GM18868 (cell line): ENCODE measurements around the gene SRMS.

ENCODE experiments used
- ATAC-seq: cut with Tn5 transposase; IDR thresholded peaks from one replicate; pipeline ENCODE4 v1.9.1; 2021; ENCODE audit warnings: mild to moderate bottlenecking, moderate library complexity; ENCODE audit not compliant: unreplicated experiment

Gene SRMS

DNA sequence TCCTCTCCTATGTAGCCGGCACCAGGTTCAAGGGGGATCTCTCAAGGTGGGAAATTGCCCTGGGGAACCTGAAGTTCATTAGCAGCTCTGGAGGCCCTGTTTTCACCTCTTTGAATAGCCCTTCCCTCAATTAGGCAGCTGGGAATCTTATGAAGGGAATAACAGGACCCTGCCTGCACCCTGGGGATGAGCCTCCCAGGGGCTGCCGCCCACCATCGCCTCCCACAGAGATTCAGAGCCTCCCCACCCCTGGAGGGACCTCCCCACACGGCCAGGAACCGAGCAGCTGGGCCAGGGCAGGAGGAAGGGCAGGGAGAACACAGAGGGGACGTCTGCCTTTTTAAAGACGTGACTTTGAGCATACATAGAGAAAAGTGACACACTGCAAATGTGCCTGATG, 44.0 kb downstream of the SRMS start:
- ATAC-seq = no peak

DNA sequence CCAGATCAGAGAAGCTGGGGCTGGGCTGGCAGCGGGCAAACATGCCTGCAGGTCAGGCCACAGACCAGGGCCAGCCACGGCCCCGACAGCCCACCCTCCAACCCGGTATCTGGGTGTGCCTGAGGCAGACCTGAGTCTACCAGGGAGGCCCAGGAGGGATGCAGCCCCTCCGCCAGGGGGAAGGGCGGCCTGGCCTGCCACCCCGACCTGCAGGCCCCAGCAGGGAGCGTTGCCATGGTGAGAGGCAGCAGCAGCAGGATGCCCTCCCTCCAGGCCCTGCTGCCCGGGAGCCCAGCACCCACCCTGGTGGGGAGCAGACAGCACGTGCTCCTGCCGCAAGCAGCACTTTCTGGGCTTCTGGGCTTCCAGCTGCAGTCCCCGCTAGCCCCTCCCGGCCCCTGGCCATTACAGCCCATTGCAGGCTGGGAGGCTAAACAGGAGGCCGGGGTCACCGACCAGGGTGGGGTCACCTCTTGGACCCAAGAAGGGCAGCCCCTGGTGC, 44.8 kb downstream of the SRMS start:
- ATAC-seq = no peak

DNA sequence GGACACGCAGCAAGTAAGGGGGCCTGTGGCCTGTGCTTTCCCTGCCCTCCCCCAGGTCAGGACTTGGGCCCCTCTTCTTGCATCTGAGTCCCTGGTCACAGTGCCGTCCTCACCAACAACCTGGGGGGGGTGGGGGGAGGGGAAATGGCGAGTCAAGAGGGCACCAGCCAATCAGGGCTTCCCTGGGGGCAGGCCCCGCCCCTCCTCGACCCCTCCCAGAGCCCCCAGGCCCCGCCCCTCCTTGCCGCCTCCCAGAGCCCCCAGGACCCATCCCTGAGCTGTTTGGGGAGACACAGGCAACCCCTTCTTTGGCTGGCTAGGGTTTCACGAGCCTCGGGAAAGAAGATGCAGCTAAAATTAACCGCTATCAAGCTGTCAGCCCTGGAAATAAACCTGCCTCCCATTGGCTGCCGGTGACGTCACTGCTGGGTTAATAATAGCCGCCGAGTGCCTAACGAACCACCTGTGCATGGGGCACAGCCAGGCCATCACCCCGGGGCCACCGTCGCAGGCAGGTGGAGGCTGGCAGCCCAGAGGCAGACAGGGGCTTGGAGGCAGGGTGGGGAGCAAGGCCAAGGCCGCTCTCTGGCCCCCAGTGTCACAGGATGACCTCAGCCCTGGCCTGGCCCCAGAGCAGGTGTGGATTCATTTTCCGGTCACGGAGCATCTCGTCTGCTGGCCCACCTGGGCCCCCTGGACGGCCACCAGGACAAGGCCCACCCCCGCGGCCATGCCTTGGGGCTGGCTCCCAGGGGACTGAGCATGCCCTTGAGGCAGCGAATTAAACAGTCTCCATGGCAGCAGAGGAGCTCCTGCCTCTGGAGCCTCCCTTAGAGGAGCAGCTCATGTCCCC, 45.5 kb downstream of the SRMS start:
- ATAC-seq = no peak

DNA sequence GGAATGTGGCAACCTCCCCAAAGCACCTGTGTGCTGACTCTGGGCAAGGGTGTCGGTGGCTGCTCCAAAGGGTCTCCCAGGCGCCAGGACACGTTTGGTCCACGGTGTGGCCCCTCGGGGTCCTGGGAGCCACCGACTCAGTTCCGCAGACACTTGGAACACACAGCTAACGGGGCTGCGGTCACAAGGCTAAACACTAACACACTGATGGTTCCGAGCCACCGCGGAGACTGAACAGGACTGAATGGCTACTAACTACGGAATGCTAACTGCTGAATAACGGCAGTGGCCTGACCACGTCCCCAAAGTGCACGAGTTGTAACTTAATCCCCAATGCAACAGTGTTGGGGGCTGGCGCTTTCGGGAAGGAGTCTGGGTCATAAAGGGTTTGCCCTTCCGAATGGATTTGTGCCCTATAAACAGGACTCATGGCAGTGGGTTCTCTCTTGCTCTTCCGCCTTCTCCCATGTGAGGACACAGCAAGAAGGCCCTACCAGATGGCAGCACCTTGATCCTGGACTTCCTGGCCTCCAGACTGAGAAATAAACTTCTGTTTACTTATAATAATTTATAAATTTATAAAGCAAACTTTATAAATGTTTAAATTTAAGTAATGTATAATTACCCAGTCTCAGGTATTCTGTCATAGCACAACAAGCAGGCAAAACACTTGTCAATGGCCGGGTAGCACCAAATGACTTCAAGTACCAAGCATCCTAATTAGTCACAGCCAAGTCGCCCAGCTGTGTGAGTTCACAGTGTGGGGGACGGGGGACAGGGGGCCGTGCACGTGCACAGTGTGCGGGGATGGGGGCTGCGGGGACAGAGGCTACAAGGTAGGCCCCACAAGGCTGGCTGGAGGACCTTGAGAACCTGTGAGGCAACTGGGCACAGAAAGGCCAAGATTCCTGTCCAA, 46.4 kb downstream of the SRMS start:
- no peak for ATAC-seq

- ATAC-seq = no peak
Observed at GRCh38 chr20:63500151-63500901, 47.2 kb downstream of the SRMS start.

DNA sequence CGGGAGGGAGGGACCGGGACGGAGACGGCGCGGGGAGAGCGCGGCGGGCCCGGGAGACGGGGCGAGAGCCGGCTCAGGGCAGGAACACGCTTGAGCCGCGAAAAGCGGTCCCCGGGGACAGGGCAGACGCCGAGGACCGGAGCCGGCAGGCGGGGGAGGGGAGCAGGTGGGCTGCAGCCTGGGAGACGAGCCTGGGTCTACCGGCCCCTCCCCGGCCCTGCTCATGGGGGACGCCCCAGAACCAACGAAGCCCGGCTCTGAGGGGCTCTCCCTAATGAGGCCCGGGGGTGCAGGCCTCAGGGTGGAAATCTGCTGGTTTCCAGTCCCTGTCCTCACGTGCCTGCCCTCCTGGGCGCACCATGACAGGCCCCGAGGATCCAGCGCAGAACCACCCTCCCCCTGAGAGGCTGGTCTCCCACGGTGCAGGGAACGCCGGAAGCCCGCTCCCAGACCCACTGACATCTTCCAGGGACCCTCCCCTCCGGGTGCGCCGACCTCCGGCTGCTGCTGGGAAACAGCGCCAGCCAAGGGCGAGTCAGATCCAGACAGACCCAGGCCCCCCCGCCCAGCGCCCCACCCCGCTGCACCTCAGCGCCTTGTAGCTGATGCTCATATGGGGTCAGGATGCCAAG, 48.1 kb downstream of the SRMS start:
- no peak for ATAC-seq

GRCh38 chr20:63498960-63499337, 48.6 kb downstream of the SRMS start, which contains the start of gene EEF1A2:
EEF1A2 (minus strand) TSS chr20:63499083; CDS start chr20:63497763, 1,320 bp downstream.
- no peak for ATAC-seq

DNA sequence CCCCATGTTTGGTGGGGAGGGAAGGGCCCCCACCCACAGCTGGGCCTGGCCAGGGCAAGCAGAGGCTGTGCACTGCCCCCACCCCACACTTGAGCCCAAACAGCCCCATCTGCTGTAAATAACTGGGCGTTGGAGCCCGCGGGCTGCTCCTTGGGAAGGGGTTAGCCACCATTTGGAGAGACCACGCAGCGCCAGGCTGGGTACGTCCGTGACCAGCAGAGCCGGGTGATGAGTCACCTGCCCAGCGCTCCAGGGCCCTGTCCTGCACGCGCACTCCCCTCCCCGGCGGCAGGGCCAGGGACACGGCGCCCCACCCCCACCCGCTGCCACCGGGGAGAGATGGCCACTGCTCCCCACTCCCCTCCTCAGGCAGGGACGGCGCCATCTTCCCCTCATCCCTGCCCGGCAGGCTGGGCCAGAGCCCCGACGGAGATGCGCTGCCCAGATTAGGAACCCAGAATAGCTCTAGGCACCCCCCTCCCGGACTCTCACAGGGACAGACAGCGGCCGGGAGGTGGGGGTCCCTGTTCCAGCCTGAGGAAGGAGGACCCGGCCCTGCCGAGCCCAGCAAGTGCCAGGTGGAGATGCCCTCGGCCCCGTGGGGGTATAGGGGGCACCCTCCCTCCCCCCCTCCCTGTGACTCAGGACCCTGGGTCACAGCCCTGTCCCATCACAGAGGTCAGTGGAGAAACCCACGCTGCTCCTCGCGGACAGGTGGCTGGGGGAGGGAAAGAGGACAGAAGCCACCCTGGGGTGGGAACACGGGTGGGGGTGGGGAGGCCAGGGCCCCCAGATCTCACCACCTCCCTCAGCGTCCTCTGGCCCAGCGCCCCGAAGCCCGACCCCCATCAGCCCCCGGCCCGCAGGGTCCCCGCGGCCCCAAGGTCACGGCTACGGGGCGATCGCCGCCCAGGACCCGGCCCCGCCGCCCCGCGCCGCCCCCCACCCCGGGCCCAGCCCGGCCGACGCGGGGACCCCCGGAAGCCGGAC, 49.3 kb downstream of the SRMS start:
- ATAC-seq = no peak

GRCh38 chr20:63497138-63497945, 50.2 kb downstream of the SRMS start:
- ATAC-seq = no peak

DNA sequence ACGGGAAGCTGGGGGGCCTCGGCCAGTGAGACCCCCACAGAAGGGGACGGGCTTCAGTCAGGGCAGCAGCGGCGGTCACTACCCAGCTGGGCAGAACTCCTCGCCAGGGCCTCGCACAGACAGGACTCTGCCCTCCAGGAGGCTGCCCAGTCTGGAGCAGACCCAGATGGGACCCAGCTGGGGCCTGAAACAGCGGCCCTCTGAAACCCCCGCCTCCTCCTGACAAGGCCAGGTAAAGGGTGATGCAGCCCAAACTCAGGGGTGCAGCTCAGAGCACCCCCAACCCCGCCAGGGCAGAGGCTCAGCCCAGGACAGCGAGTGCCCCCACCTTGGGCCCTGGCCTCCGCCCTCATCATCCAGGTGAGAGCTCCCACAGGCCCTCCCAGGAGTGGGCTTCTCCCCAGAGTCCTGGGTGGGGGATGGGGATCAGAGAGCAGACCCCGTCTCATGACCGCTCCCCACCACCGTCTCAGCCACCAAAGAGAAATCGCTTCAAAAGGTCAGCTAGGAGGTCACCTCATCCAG, 50.9 kb downstream of the SRMS start:
- ATAC-seq = no peak

- no peak for ATAC-seq
Observed at GRCh38 chr20:63495741-63496595, 51.6 kb downstream of the SRMS start.

DNA sequence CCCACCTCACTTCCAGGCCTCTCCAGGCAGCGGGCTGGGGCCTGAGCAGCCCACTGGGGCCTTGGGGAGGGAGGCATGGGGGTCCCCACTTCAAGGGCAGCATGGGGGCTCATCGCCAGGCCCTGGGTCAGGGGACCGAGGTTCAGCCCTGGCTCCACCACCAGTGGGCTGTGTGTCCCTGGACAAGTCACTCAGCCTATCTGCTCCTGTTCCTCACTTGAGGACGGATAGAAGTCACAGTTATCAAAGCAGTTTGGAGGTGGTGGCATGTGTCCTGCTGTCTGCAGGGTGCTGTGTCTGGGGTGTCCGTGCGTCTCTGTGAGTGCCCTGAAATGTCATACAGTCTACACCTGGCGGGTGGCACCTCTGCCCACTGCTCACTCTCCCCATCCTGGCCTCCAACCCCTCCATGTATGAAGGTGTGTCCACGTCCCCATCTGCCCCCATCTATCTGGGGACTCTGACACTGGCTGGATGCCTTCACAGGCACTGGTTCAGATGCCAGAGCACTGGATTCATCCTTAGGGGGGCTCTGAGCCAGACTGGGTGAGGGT, 52.3 kb downstream of the SRMS start:
- ATAC-seq = no peak

GRCh38 chr20:63494420-63495166, 53.0 kb downstream of the SRMS start:
- no peak for ATAC-seq

- ATAC-seq = no peak
Observed at GRCh38 chr20:63494084-63494419, 53.5 kb downstream of the SRMS start.

DNA sequence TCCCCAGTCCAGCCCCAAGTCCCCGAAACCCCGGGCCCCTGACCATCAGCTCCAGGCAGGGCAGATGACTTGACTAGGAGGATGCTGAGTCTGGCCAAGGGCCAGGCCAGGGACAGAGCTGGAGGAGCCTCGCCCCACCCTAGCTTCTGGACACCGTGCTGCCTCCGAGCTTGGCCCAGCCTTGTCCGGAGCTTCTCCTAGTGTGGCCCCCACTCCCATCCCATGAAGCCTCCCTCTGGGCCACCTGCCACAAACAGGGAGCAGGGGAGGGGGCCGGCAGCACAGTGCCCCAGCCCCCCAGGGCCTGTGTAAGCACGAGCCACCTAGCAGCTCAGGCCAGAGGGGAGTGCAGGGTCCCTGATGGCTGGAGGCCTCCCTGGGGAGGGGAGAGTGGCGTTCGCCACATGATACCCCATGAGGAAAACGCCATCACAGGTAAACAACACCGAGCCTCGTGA, 54.0 kb downstream of the SRMS start:
- ATAC-seq = no peak

- no peak for ATAC-seq
Observed at GRCh38 chr20:63492982-63493381, 54.6 kb downstream of the SRMS start.
